GM12878 (cell line): ENCODE results near the gene ZSWIM6. TPM values are rescaled to one million over a fixed set of nuclear protein-coding genes. Genes with fewer than 3 reads are reported as not detected.

Source experiments
- EZH2 ChIP-seq: IDR thresholded peaks from 2 replicates; pipeline ENCODE4 v1.6.1; 2012; ENCODE audit warnings: low read depth, mild to moderate bottlenecking, control low read depth, inconsistent platforms, low read length, borderline replicate concordance; ENCODE audit not compliant: control insufficient read depth
- RELA ChIP-seq: fragments of 450-650 bp; IDR thresholded peaks from 2 replicates; pipeline ENCODE4 v1.8.0; 2014; ENCODE audit warnings: borderline replicate concordance; ENCODE audit not compliant: partially characterized antibody
- SPI1 ChIP-seq: IDR thresholded peaks from 2 replicates; pipeline ENCODE4 v1.6.1; 2011; ENCODE audit warnings: low read depth, mild to moderate bottlenecking, low read length, moderate library complexity, borderline replicate concordance; ENCODE audit not compliant: insufficient read depth
- YY1 ChIP-seq: IDR thresholded peaks from 2 replicates; pipeline ENCODE4 v1.6.1; 2011; ENCODE audit warnings: low read depth, mild to moderate bottlenecking, low read length
- ZNF207 ChIP-seq: fragments of 450-650 bp; IDR thresholded peaks from 2 replicates; pipeline ENCODE4 v1.6.1; 2014; ENCODE audit warnings: antibody characterized with exemption, mild to moderate bottlenecking, borderline replicate concordance
- polyA plus RNA-seq, 11 experiments: library from polyadenylated mRNA; depleted of rRNA in 4 of 11; unstranded in 6 of 11; stranded (reverse) in 5 of 11; fragments of >200 nt; fragmentation: Nextera tagmentation in 4 of 11; fragmentation: Illumina TruSeq in 1 of 11; extraction: Ambion mirVana in 4 of 11; extraction: Trizol in 1 of 11; gene quantifications; 1 replicate in 1 of 11; 2 replicates in 10 of 11; pipeline versions ENCODE4 v1.2.1 to v1.2.3, GENCODE V29; 2011 to 2016; ENCODE audit warnings: inconsistent platforms in 2 of 11, missing spikeins in 2 of 11, low read depth in 1 of 11
- total RNA-seq, 4 experiments: library from RNA; depleted of rRNA in 3 of 4; stranded (reverse); fragments of >200 nt in 3 of 4; fragmentation: Illumina TruSeq in 1 of 4; extraction: Trizol in 1 of 4; gene quantifications; 2 replicates each; pipeline versions ENCODE4 v1.2.1 to v1.2.3, GENCODE V29; 2013 to 2021
- TF ChIP-seq, protein P1 (sequence below): fragments of 450-650 bp; formaldehyde crosslinking; IDR thresholded peaks from 2 replicates; pipeline ENCODE4 v1.4.0; 2020; ENCODE audit warnings: mild to moderate bottlenecking, moderate library complexity
- TF ChIP-seq, protein P2 (sequence below): IDR thresholded peaks from 2 replicates; pipeline ENCODE4 v1.6.1; 2011; ENCODE audit warnings: borderline replicate concordance, low read depth, mild to moderate bottlenecking, moderate library complexity, low read length; ENCODE audit not compliant: insufficient read depth, poor library complexity, severe bottlenecking

Gene ZSWIM6
- total and polyA plus RNA-seq, 10 of the 15 experiments (the other 5 are each of a cell fraction or from before 2014, with no cell fraction given), result 0.53 to 6.2 (median 3.4) TPM

DNA sequence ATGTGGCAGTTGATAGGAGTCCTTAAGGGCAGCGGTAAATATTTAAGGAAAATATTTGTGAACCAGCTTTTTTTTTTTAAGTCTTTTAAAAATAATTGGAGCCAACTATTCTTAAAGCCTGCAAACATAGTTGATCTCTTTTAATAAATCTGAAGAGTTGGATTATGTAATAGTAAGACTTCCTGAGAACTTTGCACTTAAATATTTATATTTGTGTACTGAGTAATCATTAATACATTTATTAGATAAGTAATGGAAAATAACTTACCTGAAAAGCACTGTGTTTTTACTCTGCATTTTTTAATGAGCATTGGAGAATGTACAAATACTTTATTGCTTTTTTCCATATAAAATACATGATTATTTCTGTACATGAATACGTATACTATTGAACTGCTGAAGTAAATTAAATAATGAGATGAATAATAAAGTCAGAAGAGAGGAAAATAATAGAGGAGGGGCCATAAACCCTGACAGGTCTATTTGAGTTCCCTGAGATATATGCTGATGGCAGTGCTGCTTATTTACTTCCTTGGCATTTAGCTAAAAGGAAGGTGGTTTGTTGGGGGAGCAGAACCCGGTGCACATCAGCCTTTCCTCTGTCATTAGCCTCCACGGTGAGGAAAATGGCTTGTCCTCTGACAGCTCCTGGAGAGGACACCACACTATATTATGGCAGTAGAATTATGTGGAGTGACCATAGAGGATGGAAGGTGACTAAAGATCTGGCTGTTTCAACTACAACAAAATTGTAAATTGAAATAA is 148.0 kb downstream of the ZSWIM6 start (continued):
- TF ChIP-seq, protein P1, sequence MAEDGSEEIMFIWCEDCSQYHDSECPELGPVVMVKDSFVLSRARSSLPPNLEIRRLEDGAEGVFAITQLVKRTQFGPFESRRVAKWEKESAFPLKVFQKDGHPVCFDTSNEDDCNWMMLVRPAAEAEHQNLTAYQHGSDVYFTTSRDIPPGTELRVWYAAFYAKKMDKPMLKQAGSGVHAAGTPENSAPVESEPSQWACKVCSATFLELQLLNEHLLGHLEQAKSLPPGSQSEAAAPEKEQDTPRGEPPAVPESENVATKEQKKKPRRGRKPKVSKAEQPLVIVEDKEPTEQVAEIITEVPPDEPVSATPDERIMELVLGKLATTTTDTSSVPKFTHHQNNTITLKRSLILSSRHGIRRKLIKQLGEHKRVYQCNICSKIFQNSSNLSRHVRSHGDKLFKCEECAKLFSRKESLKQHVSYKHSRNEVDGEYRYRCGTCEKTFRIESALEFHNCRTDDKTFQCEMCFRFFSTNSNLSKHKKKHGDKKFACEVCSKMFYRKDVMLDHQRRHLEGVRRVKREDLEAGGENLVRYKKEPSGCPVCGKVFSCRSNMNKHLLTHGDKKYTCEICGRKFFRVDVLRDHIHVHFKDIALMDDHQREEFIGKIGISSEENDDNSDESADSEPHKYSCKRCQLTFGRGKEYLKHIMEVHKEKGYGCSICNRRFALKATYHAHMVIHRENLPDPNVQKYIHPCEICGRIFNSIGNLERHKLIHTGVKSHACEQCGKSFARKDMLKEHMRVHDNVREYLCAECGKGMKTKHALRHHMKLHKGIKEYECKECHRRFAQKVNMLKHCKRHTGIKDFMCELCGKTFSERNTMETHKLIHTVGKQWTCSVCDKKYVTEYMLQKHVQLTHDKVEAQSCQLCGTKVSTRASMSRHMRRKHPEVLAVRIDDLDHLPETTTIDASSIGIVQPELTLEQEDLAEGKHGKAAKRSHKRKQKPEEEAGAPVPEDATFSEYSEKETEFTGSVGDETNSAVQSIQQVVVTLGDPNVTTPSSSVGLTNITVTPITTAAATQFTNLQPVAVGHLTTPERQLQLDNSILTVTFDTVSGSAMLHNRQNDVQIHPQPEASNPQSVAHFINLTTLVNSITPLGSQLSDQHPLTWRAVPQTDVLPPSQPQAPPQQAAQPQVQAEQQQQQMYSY, result no peak
- TF ChIP-seq, protein P2, sequence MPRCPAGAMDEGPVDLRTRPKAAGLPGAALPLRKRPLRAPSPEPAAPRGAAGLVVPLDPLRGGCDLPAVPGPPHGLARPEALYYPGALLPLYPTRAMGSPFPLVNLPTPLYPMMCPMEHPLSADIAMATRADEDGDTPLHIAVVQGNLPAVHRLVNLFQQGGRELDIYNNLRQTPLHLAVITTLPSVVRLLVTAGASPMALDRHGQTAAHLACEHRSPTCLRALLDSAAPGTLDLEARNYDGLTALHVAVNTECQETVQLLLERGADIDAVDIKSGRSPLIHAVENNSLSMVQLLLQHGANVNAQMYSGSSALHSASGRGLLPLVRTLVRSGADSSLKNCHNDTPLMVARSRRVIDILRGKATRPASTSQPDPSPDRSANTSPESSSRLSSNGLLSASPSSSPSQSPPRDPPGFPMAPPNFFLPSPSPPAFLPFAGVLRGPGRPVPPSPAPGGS, result no peak
- no peak for TF ChIP-seq SPI1
- TF ChIP-seq EZH2, result no peak
- no peak for TF ChIP-seq ZNF207
- no peak for TF ChIP-seq RELA
- TF ChIP-seq YY1, result no peak
